Loucy (cell line): ENCODE measurements around the gene DAB1.

ENCODE experiments used
- EZH2phosphoT487 ChIP-seq: fragments of 200-600 bp; IDR thresholded peaks from 2 replicates; pipeline ENCODE4 v1.6.1; 2018; ENCODE audit warnings: antibody characterized with exemption, mild to moderate bottlenecking, moderate library complexity, borderline replicate concordance
- TF ChIP-seq, protein P1 (sequence below): fragments of 200-600 bp; sonication (generic); conservative IDR thresholded peaks from 2 replicates; pipeline ENCODE4 v1.5.1; 2014; ENCODE audit warnings: mild to moderate bottlenecking, antibody characterized with exemption, low read length

DNA sequence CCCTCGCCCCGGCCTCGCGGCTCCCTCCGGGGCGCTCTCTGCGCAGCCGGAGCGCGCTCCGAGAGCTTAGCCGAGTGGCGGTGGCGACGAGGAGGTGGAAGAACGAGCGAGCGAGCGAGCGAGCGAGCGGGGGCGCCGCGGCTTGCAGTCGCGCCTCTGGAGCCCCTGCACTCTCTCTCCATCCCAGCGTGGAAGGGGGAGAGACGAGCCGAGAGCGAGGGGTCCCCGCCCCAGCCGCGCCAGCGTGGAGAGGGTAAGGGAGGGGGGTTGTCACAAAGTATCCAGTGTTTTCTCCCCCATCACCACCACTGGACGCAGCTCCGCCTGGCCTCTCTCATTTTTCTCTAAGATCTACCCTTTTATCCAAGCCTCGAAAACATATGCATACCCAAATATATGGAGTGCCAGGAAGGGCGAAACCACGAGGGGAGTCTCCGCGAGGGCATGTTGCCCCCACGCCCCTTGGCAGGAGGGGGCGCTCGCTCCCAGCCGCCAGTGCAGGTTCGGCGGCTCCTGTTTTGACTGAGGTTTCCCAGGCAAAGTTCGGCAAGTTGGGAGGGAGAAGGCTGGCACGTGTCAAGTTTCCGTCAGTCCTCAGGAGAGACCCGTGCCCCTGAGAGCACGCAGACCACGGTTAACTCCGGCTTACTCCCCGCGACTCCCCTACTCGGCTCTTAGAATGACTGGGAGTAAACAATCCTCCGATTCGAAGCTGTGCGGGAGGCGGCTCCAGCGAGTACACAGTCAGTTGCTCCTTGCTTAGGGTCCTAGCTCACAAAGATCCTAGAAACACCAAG lies 569 bp upstream of the DAB1 start:
- TF ChIP-seq, protein P1, sequence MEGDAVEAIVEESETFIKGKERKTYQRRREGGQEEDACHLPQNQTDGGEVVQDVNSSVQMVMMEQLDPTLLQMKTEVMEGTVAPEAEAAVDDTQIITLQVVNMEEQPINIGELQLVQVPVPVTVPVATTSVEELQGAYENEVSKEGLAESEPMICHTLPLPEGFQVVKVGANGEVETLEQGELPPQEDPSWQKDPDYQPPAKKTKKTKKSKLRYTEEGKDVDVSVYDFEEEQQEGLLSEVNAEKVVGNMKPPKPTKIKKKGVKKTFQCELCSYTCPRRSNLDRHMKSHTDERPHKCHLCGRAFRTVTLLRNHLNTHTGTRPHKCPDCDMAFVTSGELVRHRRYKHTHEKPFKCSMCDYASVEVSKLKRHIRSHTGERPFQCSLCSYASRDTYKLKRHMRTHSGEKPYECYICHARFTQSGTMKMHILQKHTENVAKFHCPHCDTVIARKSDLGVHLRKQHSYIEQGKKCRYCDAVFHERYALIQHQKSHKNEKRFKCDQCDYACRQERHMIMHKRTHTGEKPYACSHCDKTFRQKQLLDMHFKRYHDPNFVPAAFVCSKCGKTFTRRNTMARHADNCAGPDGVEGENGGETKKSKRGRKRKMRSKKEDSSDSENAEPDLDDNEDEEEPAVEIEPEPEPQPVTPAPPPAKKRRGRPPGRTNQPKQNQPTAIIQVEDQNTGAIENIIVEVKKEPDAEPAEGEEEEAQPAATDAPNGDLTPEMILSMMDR, result no peak
- no peak for TF ChIP-seq EZH2phosphoT487
